ENCODE results near the gene OR6M1.
A peak's percentile ranks its signal among the peaks of the same experiment; 100 is the strongest.

The OR6M1 gene

GRCh38 chr11:123815122-123815521 is 9.0 kb upstream of the OR6M1 start:
- H3K36me3 Mint-ChIP-seq (ENCODE audit: low read depth): no peaks in the 10 kb centered on the region
- H3K27ac Mint-ChIP-seq: no peak overlapping the region
- TF ChIP-seq CTCF (IDR thresholded peaks at IDR 0.05): no peak
- H3K4me3 Mint-ChIP-seq: no peak overlapping the region
- no peaks in the 10 kb centered on the region for H3K9me3 Mint-ChIP-seq
- no peaks in the 10 kb centered on the region for H3K4me1 Mint-ChIP-seq
- no peaks in the 10 kb centered on the region for H3K27me3 Mint-ChIP-seq (ENCODE audit: low read depth, poor library complexity)
- no peak for DNase-seq

- H3K27ac Mint-ChIP-seq: peak overlapping the region; percentile 6
- no peaks in the 10 kb centered on the region for H3K36me3 Mint-ChIP-seq (ENCODE audit: low read depth)
These were observed 4.4 kb downstream of the OR6M1 start for GRCh38 chr11:123801765-123802164.

GRCh38 chr11:123800036-123800435 is 6.1 kb downstream of the OR6M1 start:
- Mint-ChIP-seq H3K36me3 (ENCODE audit: low read depth) (peaks cover 6% of the 10 kb centered on the region), H3K4me1 (peaks cover 22% of the 10 kb centered on the region), H3K27ac (no peak overlapping the region), H3K27me3 (ENCODE audit: low read depth, poor library complexity) (no peaks in the 10 kb centered on the region), H3K9me3 (peaks cover 6% of the 10 kb centered on the region), H3K4me3 (no peak overlapping the region)
- no peak for TF ChIP-seq CTCF (IDR thresholded peaks at IDR 0.05)
- no peak for DNase-seq

More at GRCh38 chr11:123801765-123802164, 4.4 kb downstream of the OR6M1 start:
- Mint-ChIP-seq H3K4me3 (no peak overlapping the region), H3K4me1 (peaks cover 4% of the 10 kb centered on the region), H3K9me3 (no peaks in the 10 kb centered on the region), H3K27me3 (ENCODE audit: low read depth, poor library complexity) (no peaks in the 10 kb centered on the region)
- no peak for TF ChIP-seq CTCF (IDR thresholded peaks at IDR 0.05)
- DNase-seq: no peak

GRCh38 chr11:123799438-123799837 is 6.7 kb downstream of the OR6M1 start:
- Mint-ChIP-seq H3K27me3 (ENCODE audit: low read depth, poor library complexity) (no peaks in the 10 kb centered on the region), H3K4me1 (peaks cover 26% of the 10 kb centered on the region), H3K4me3 (no peak overlapping the region), H3K9me3 (peaks cover 10% of the 10 kb centered on the region), H3K36me3 (ENCODE audit: low read depth) (peaks cover 6% of the 10 kb centered on the region), H3K27ac (no peak overlapping the region)
- TF ChIP-seq CTCF (IDR thresholded peaks at IDR 0.05): no peak
- no peak for DNase-seq

- H3K9me3 Mint-ChIP-seq: peaks cover 14% of the 10 kb centered on the region
- no peak for TF ChIP-seq CTCF (IDR thresholded peaks at IDR 0.05)
- H3K4me3 Mint-ChIP-seq: no peak overlapping the region
- peak overlapping the region; percentile 27 for H3K27ac Mint-ChIP-seq
- DNase-seq: no peak
- H3K4me1 Mint-ChIP-seq: peaks cover 26% of the 10 kb centered on the region
- H3K27me3 Mint-ChIP-seq (ENCODE audit: low read depth, poor library complexity): no peaks in the 10 kb centered on the region
- peaks cover 6% of the 10 kb centered on the region for H3K36me3 Mint-ChIP-seq (ENCODE audit: low read depth)
These were observed 7.5 kb downstream of the OR6M1 start for GRCh38 chr11:123798513-123799252.

- Mint-ChIP-seq H3K4me1 (peaks cover 26% of the 10 kb centered on the region), H3K4me3 (no peak overlapping the region), H3K36me3 (ENCODE audit: low read depth) (peaks cover 6% of the 10 kb centered on the region), H3K27me3 (ENCODE audit: low read depth, poor library complexity) (no peaks in the 10 kb centered on the region), H3K9me3 (peaks cover 19% of the 10 kb centered on the region), H3K27ac (no peak overlapping the region)
- TF ChIP-seq CTCF (IDR thresholded peaks at IDR 0.05): no peak
- no peak for DNase-seq
These were observed 8.1 kb downstream of the OR6M1 start for GRCh38 chr11:123798079-123798478.

Measured in nephron progenitor cell (in vitro differentiated cells).